HG03521 (cell line): ENCODE results near the gene PTPRN2.
"Not testable (repeated sequence)": the region's sequence is repeated elsewhere in the genome, so short reads cannot be mapped to it uniquely, and the experiment has no call there.

Source experiments
- ATAC-seq: cut with Tn5 transposase; IDR thresholded peaks from one replicate; pipeline ENCODE4 v1.9.1; 2021; ENCODE audit warnings: mild to moderate bottlenecking, moderate library complexity; ENCODE audit not compliant: unreplicated experiment

PTPRN2 gene

GRCh38 chr7:157675427-157675927 is 912.1 kb downstream of the PTPRN2 start:
- no peak for ATAC-seq

- ATAC-seq = no peak
These were observed 912.8 kb downstream of the PTPRN2 start for GRCh38 chr7:157674715-157675426.

- no peak for ATAC-seq
These were observed 913.5 kb downstream of the PTPRN2 start for GRCh38 chr7:157674027-157674714.

- no peak for ATAC-seq
These were observed 914.0 kb downstream of the PTPRN2 start for GRCh38 chr7:157673573-157673972.

- ATAC-seq = no peak
These were observed 916.0 kb downstream of the PTPRN2 start for GRCh38 chr7:157671358-157672255.

GRCh38 chr7:157670490-157671357 is 916.9 kb downstream of the PTPRN2 start:
- no peak for ATAC-seq

GRCh38 chr7:157669768-157670351 is 917.8 kb downstream of the PTPRN2 start:
- ATAC-seq = no peak

GRCh38 chr7:157668884-157669767 is 918.5 kb downstream of the PTPRN2 start:
- ATAC-seq = no peak

GRCh38 chr7:157668221-157668883 is 919.3 kb downstream of the PTPRN2 start:
- no peak for ATAC-seq

GRCh38 chr7:157667731-157668130 is 919.9 kb downstream of the PTPRN2 start:
- ATAC-seq = no peak

- ATAC-seq = no peak
These were observed 920.4 kb downstream of the PTPRN2 start for GRCh38 chr7:157667261-157667660.

GRCh38 chr7:157666530-157667040 is 921.0 kb downstream of the PTPRN2 start:
- no peak for ATAC-seq

- not testable (repeated sequence) for ATAC-seq
These were observed 922.0 kb downstream of the PTPRN2 start for GRCh38 chr7:157665634-157665988.

- no peak for ATAC-seq
These were observed 922.6 kb downstream of the PTPRN2 start for GRCh38 chr7:157664871-157665633.

- no peak for ATAC-seq
These were observed 923.6 kb downstream of the PTPRN2 start for GRCh38 chr7:157664034-157664433.

- no peak for ATAC-seq
These were observed 924.5 kb downstream of the PTPRN2 start for GRCh38 chr7:157662981-157663716.
